Choroid plexus epithelial cell (primary cell): ENCODE results near the gene LRP1B.
"Not testable (repeated sequence)": the region's sequence is repeated elsewhere in the genome, so short reads cannot be mapped to it uniquely, and the experiment has no call there.

ENCODE experiments used
- DNase-seq: peaks from one replicate; pipeline ENCODE4 v3.0.0-alpha.2; 2010; ENCODE audit warnings: low read depth
- H3K4me3 ChIP-seq: 2 replicates; pipeline ENCODE4 v1.5.1; 2011; ENCODE audit warnings: low read depth, mild to moderate bottlenecking, control low read depth, low read length, moderate library complexity
- TF ChIP-seq, protein P1 (sequence below): conservative IDR thresholded peaks from 2 replicates; pipeline ENCODE4 v1.5.1; 2011; ENCODE audit warnings: low read depth, mild to moderate bottlenecking, control low read depth, inconsistent platforms, low read length, moderate library complexity

Gene LRP1B

GRCh38 chr2:140424471-140424870 lies 1706.3 kb downstream of the LRP1B start:
- no peak overlapping the region for H3K4me3 ChIP-seq
- TF ChIP-seq, protein P1, sequence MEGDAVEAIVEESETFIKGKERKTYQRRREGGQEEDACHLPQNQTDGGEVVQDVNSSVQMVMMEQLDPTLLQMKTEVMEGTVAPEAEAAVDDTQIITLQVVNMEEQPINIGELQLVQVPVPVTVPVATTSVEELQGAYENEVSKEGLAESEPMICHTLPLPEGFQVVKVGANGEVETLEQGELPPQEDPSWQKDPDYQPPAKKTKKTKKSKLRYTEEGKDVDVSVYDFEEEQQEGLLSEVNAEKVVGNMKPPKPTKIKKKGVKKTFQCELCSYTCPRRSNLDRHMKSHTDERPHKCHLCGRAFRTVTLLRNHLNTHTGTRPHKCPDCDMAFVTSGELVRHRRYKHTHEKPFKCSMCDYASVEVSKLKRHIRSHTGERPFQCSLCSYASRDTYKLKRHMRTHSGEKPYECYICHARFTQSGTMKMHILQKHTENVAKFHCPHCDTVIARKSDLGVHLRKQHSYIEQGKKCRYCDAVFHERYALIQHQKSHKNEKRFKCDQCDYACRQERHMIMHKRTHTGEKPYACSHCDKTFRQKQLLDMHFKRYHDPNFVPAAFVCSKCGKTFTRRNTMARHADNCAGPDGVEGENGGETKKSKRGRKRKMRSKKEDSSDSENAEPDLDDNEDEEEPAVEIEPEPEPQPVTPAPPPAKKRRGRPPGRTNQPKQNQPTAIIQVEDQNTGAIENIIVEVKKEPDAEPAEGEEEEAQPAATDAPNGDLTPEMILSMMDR, result no peak
- DNase-seq, result no peak

DNA sequence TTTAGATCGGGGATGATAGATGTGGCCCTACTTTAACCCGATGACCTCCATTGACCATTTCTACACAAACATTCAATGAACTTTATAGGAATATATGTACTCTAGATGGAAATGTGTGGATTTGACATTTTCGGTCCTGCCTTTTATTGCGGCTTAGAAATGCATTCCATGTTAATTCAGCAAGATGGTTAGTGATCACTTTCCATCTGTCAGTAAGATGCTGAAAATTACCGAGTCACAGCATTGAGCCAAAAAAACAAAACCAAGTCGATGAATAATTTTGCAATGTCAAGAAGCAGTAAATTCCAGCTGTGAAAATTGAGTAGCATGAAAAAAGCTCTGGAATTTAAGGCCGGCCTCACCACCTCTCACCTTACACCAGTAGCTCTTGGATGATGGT lies 1708.1 kb downstream of the LRP1B start:
- no peak for DNase-seq
- H3K4me3 ChIP-seq, result no peak overlapping the region
- TF ChIP-seq, protein P1, result no peak

DNA sequence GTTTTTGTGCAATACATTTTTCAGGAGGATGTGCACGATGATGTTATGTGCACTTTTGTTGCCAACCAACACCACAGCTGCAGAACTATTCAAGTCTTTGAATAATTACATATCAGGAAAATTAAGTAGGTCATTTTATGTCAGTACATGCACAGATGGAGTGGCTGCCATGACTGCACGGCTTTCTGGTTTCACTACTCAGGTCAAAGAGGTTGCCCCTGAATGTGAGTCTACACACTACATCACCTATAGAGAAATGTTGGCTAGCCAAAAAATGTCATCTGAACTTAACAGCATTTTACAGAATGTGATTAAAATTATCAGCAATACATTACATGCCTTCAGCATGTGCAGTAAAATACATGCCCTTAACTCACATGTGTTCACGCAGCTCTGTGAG lies 1713.3 kb downstream of the LRP1B start:
- TF ChIP-seq, protein P1, result no peak

GRCh38 chr2:140416577-140416976 lies 1714.2 kb downstream of the LRP1B start:
- DNase-seq, result no peak
- TF ChIP-seq, protein P1, result no peak
- H3K4me3 ChIP-seq, result no peak overlapping the region

More for the DNA sequence above, 1713.3 kb downstream of the LRP1B start:
- H3K4me3 ChIP-seq, result no peak overlapping the region
- DNase-seq, result no peak

DNA sequence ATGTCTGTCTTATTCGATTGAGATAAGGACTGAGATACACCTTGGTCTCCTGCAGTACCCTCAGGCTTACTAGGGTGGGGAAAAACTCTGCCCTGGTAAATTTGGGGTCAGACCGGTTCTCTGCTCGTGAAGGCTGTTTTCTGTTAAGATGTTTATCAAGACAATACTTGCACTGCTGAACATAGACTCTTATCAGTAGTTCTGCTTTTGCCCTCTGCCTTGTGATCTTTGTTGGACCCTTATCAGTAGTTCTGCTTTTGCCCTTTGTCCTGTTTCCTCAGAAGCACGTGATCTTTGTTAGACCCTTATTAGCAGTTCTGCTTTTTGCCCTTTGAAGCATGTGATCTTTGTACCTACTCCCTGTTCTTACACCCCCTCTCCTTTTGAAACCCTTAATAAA lies 1715.8 kb downstream of the LRP1B start:
- not testable (repeated sequence) for DNase-seq, H3K4me3 ChIP-seq

GRCh38 chr2:140410695-140411094 lies 1720.1 kb downstream of the LRP1B start:
- DNase-seq, result no peak
- TF ChIP-seq, protein P1, result no peak
- H3K4me3 ChIP-seq, result no peak overlapping the region

DNA sequence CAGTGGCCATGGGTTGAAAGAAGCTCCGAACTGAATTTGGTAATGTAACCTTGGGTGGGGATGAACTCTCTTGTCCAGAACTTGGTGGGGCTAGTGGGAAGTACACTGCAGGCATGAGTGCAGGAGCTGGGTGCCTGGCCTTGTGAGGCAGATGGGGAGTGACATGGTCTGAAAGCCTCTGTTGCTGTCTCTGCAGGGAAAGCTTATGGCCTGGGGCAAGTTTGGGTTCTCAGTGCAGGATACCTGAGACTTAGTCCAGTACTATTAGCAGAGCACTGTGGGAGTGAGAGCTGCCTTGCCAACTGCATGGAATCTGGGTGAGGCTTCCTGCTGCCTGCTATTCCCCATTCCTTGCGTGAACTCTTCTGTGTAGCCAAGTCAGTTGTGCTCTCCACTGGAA lies 1729.8 kb downstream of the LRP1B start:
- TF ChIP-seq, protein P1, result no peak
- no peak for DNase-seq

GRCh38 chr2:140392824-140393223 lies 1738.0 kb downstream of the LRP1B start:
- peak; percentile 72 for DNase-seq
- H3K4me3 ChIP-seq, result no peak overlapping the region
- TF ChIP-seq, protein P1, result no peak

More for the DNA sequence above, 1729.8 kb downstream of the LRP1B start:
- no peak overlapping the region for H3K4me3 ChIP-seq
